Endodermal cell (in vitro differentiated cells): ENCODE measurements around the gene KCNB1. TPM values are rescaled to one million over a fixed set of nuclear protein-coding genes. Genes with fewer than 3 reads are reported as not detected.

Experiments
- DNase-seq: peaks from one replicate; pipeline ENCODE4 v3.0.0-alpha.2; 2017
- H3K27ac ChIP-seq: 2 replicates; pipeline ENCODE4 v1.5.1; 2013; ENCODE audit warnings: mild to moderate bottlenecking, low read depth, low read length, moderate library complexity
- H3K27me3 ChIP-seq: 2 replicates; pipeline ENCODE4 v1.6.1; 2013; ENCODE audit warnings: mild to moderate bottlenecking, low read length, moderate library complexity; ENCODE audit not compliant: insufficient read depth, control insufficient read depth, poor library complexity, severe bottlenecking
- H3K36me3 ChIP-seq: 2 replicates; pipeline ENCODE4 v1.7.0; 2013; ENCODE audit warnings: mild to moderate bottlenecking, low read length, moderate library complexity; ENCODE audit not compliant: control insufficient read depth, insufficient read depth
- H3K4me1 ChIP-seq: one replicate; pipeline ENCODE4 v1.7.0; 2013; ENCODE audit warnings: low read length; ENCODE audit not compliant: control insufficient read depth, insufficient read depth
- H3K4me3 ChIP-seq: 2 replicates; pipeline ENCODE4 v1.5.1; 2013; ENCODE audit warnings: mild to moderate bottlenecking, low read length, moderate library complexity
- H3K9ac ChIP-seq: 2 replicates; pipeline ENCODE4 v1.6.1; 2013; ENCODE audit warnings: mild to moderate bottlenecking, low read length, moderate library complexity; ENCODE audit not compliant: poor library complexity, severe bottlenecking; ENCODE audit errors: extremely low read depth
- H3K9me3 ChIP-seq: 2 replicates; pipeline ENCODE4 v1.6.1; 2013; ENCODE audit warnings: mild to moderate bottlenecking, low read length, moderate library complexity; ENCODE audit not compliant: control insufficient read depth
- H3K27ac Mint-ChIP-seq: 2 replicates; pipeline ENCODE4 v1.8.0; 2020; ENCODE audit warnings: mixed read lengths
- H3K27me3 Mint-ChIP-seq: 2 replicates; pipeline ENCODE4 v1.8.0; 2021; ENCODE audit warnings: mild to moderate bottlenecking, mixed read lengths; ENCODE audit not compliant: insufficient read depth
- H3K36me3 Mint-ChIP-seq: 2 replicates; pipeline ENCODE4 v1.8.0; 2020; ENCODE audit warnings: low read depth, mixed read lengths
- H3K4me1 Mint-ChIP-seq: 2 replicates; pipeline ENCODE4 v1.8.0; 2020; ENCODE audit warnings: mixed read lengths
- H3K4me3 Mint-ChIP-seq: 2 replicates; pipeline ENCODE4 v1.8.0; 2020; ENCODE audit warnings: mild to moderate bottlenecking, moderate library complexity, mixed read lengths
- H3K9me3 Mint-ChIP-seq: 2 replicates; pipeline ENCODE4 v1.8.0; 2020; ENCODE audit warnings: mild to moderate bottlenecking, mixed read lengths
- CTCF ChIP-seq: fragments of 200-600 bp; sonication (generic); conservative IDR thresholded peaks from 2 replicates; pipeline ENCODE4 v1.5.0; 2021; ENCODE audit warnings: antibody characterized with exemption, mild to moderate bottlenecking
- WGBS, 2 experiments: methylation state at CpG; one replicate each; pipeline versions ENCODE4 v1.1.5 to v1.1.7; 2013; ENCODE audit warnings: missing lambda C conversion rate in 2 of 2, mixed read lengths in 1 of 2; ENCODE audit not compliant: insufficient coverage in 1 of 2, insufficient read length in 1 of 2; 5-methylcytosine and 5-hydroxymethylcytosine counted together
- total RNA-seq, 2 donors: library from RNA; stranded (reverse); fragmentation: NEBNext Ultra II Directional in 1 of 2; extraction: Animal tissue kit (Norgen Biotek cat#: 25700) in 1 of 2; gene quantifications; 2 replicates in 1 of 2; 3 replicates in 1 of 2; pipeline ENCODE4 v1.2.1, GENCODE V29; 2021

The KCNB1 gene
- total RNA-seq, 2 donors from 2014 or later: 0.46 to 0.84 TPM

GRCh38 chr20:49405062-49405683 lies 77.3 kb downstream of the KCNB1 start:
- H3K4me3 Mint-ChIP-seq: no peak overlapping the region
- H3K4me1 ChIP-seq: no peaks in the 10 kb centered on the region
- H3K36me3 ChIP-seq: no peaks in the 10 kb centered on the region
- no peak overlapping the region for H3K27ac ChIP-seq
- no peaks in the 10 kb centered on the region for H3K27me3 ChIP-seq
- peak overlapping the region; percentile 8 for H3K27ac Mint-ChIP-seq
- H3K9me3 Mint-ChIP-seq: peaks cover 4% of the 10 kb centered on the region
- peaks cover 7% of the 10 kb centered on the region for H3K9me3 ChIP-seq
- 59 to 63% methylated on average over 7 to 8 of the region's 8 CpGs for WGBS, 2 experiments
- DNase-seq: no peak
- no peak overlapping the region for H3K9ac ChIP-seq
- H3K4me1 Mint-ChIP-seq: peaks cover 11% of the 10 kb centered on the region
- H3K27me3 Mint-ChIP-seq: no peaks in the 10 kb centered on the region
- no peak overlapping the region for H3K4me3 ChIP-seq
- no peaks in the 10 kb centered on the region for H3K36me3 Mint-ChIP-seq
- TF ChIP-seq CTCF: no peak

DNA sequence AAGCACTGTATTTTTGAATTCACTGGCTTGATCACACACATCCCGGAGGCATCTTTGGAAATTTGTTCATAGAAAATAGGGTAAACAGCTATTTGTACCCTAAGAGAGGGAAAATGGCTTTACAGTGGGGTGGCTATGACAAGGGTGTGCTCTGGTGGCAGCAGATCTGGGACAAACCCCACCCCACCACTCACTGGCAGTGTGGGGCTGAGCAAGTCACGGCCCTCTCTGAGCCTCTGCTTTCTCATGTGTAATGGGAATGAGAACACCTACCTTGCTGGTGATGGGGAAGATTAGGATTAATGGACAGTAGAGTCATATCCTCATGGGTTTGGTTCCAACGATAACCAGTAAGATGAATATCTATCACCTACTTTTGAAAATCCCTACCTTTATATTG lies 78.0 kb downstream of the KCNB1 start:
- H3K27ac ChIP-seq: no peak overlapping the region
- H3K36me3 ChIP-seq: no peaks in the 10 kb centered on the region
- H3K4me1 Mint-ChIP-seq: peaks cover 11% of the 10 kb centered on the region
- no peaks in the 10 kb centered on the region for H3K27me3 ChIP-seq
- peaks cover 7% of the 10 kb centered on the region for H3K9me3 ChIP-seq
- peaks cover 4% of the 10 kb centered on the region for H3K9me3 Mint-ChIP-seq
- no peak for TF ChIP-seq CTCF
- 93 to 100% methylated on average over 1 to 3 of the region's 3 CpGs for WGBS, 2 experiments
- DNase-seq: no peak
- H3K36me3 Mint-ChIP-seq: no peaks in the 10 kb centered on the region
- H3K9ac ChIP-seq: no peak overlapping the region
- no peaks in the 10 kb centered on the region for H3K27me3 Mint-ChIP-seq
- no peak overlapping the region for H3K4me3 ChIP-seq
- no peak overlapping the region for H3K4me3 Mint-ChIP-seq
- H3K4me1 ChIP-seq: no peaks in the 10 kb centered on the region
- H3K27ac Mint-ChIP-seq: no peak overlapping the region

DNA sequence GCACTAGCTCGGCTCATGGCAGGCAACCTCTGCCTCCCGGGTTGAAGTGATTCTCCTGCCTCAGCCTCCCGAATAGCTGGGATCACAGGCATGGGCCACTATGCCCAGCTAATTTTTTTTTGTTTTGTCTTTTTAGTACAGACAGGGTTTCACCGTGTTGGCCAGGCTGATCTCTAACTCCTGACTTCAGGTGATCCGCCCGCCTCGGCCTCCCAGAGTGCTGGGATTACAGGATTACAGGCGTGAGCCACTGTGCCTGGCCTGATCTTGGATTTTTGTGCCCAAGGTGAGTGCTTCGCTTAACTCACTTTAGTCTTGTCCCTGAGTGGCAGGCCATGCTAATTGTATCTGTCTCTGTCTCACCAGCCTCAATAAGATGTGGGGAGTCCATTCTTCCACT lies 78.6 kb downstream of the KCNB1 start:
- no peaks in the 10 kb centered on the region for H3K27me3 Mint-ChIP-seq
- no peak overlapping the region for H3K4me3 Mint-ChIP-seq
- 76 to 77% methylated on average over 9 of the region's 9 CpGs for WGBS, 2 experiments
- H3K9me3 ChIP-seq: peaks cover 7% of the 10 kb centered on the region
- H3K9me3 Mint-ChIP-seq: peaks cover 4% of the 10 kb centered on the region
- no peaks in the 10 kb centered on the region for H3K36me3 ChIP-seq
- TF ChIP-seq CTCF: no peak
- DNase-seq: no peak
- peaks cover 11% of the 10 kb centered on the region for H3K4me1 Mint-ChIP-seq
- no peaks in the 10 kb centered on the region for H3K27me3 ChIP-seq
- no peak overlapping the region for H3K27ac ChIP-seq
- H3K27ac Mint-ChIP-seq: no peak overlapping the region
- H3K9ac ChIP-seq: no peak overlapping the region
- no peak overlapping the region for H3K4me3 ChIP-seq
- no peaks in the 10 kb centered on the region for H3K4me1 ChIP-seq
- no peaks in the 10 kb centered on the region for H3K36me3 Mint-ChIP-seq
